Small intestine (tissue), 7 donors: ENCODE results near the gene SCLY. TPM values are rescaled to one million over a fixed set of nuclear protein-coding genes. Genes with fewer than 3 reads are reported as not detected.

Source experiments
- DNase-seq, 2 donors: peaks; one replicate each; pipeline versions ENCODE4 v3.0.0 to v3.0.0-alpha.2; 2013
- FAIRE-seq: peaks from 2 replicates; lab custom pipeline; 2012; peaks lifted over from hg19 to GRCh38; lab: Jason Lieb, UNC
- H3K27ac ChIP-seq, 3 donors: one replicate each; pipeline ENCODE4 v1.5.1; 2013; ENCODE audit warnings: low read length in 2 of 3, mild to moderate bottlenecking in 2 of 3, control low read depth in 1 of 3, inconsistent platforms in 1 of 3, low read depth in 1 of 3, moderate library complexity in 1 of 3
- H3K27me3 ChIP-seq, 3 donors: one replicate each; pipeline ENCODE4 v1.6.1; 2013; ENCODE audit warnings: low read length in 3 of 3, inconsistent platforms in 1 of 3; ENCODE audit not compliant: control insufficient read depth in 3 of 3, insufficient read depth in 3 of 3
- H3K36me3 ChIP-seq, 3 donors: one replicate each; pipeline ENCODE4 v1.6.1; 2013; ENCODE audit warnings: low read length in 3 of 3, inconsistent platforms in 1 of 3, low read depth in 1 of 3, mild to moderate bottlenecking in 1 of 3, moderate library complexity in 1 of 3; ENCODE audit not compliant: control insufficient read depth in 3 of 3, insufficient read depth in 2 of 3
- H3K4me1 ChIP-seq, 3 donors: one replicate each; pipeline ENCODE4 v1.6.1; 2013; ENCODE audit warnings: low read length in 2 of 3, inconsistent platforms in 1 of 3, low read depth in 1 of 3, mild to moderate bottlenecking in 1 of 3, moderate library complexity in 1 of 3; ENCODE audit not compliant: control insufficient read depth in 3 of 3, insufficient read depth in 2 of 3
- H3K4me3 ChIP-seq, 3 donors: one replicate each; pipeline ENCODE4 v1.5.1; 2013; ENCODE audit warnings: low read length in 3 of 3, control low read depth in 1 of 3, inconsistent platforms in 1 of 3, low read depth in 1 of 3, mild to moderate bottlenecking in 1 of 3, moderate library complexity in 1 of 3
- H3K9me3 ChIP-seq, 2 donors: one replicate each; pipeline ENCODE4 v1.6.1; 2013; ENCODE audit warnings: low read depth in 1 of 2, low read length in 1 of 2; ENCODE audit not compliant: control insufficient read depth in 2 of 2, insufficient read depth in 1 of 2
- WGBS, 3 donors: extraction: QIAGEN DNeasy Blood & Tissue Kit; methylation state at CpG; one replicate each; pipeline ENCODE4 v1.1.7; 2013; 5-methylcytosine and 5-hydroxymethylcytosine counted together
- polyA plus RNA-seq, 4 donors: library from polyadenylated mRNA; stranded (reverse) in 3 of 4; unstranded in 1 of 4; fragments of 200-250 nt in 3 of 4; fragments of 120-200 nt in 1 of 4; gene quantifications; one replicate each; pipeline versions ENCODE4 v1.2.1 to v1.2.3, GENCODE V29; 2013
- donor health status: healthy with polysubstance abuse.
- donor health status: control.
- donor health status: control.
- donor health status: Bipolar disorder and iron deficiency.
- donor health status: healthy.

The SCLY gene
- polyA plus RNA-seq, 4 donors, result 12.7 to 28.8 (median 23.7) TPM

- H3K4me3 ChIP-seq, result no peak overlapping the region
- DNase-seq (no peak), FAIRE-seq (no peak)
- H3K9me3 ChIP-seq, result no peaks in the 10 kb centered on the region
- 92 to 94% (median 94%) methylated on average over 2 of the region's 2 CpGs for WGBS, 3 donors
- no peak overlapping the region for H3K27ac ChIP-seq
- no peaks in the 10 kb centered on the region for H3K36me3 ChIP-seq
- no peaks in the 10 kb centered on the region for H3K27me3 ChIP-seq
- H3K4me1 ChIP-seq, result peaks cover 0 to 4% (median 0%) of the 10 kb centered on the region in 3 donors
Measured at GRCh38 chr2:238126338-238126737, 65.5 kb downstream of the SCLY start.

DNA sequence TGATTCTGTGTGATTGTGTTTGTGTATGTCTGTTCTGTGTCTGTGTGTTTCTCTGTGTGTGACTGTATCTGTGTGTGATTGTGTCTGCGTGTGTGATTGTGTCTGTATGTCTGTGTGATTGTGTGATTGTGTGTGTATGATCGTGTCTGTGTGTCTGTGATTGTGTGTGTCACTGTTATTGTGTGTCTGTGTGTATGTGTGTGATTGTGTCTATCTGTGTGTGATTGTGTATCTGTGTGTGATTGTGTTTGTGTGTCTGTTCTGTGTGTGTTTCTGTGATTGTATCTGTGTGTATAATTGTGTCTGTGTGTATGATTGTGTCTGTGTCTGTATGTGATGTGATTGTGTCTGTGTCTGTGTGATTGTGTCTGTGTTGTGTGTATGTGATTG, 66.0 kb downstream of the SCLY start:
- FAIRE-seq (no peak), DNase-seq (no peak)
- WGBS, 3 donors, result 74 to 94% (median 89%) methylated on average over 2 of the region's 2 CpGs
- no peaks in the 10 kb centered on the region for H3K27me3 ChIP-seq
- H3K36me3 ChIP-seq, result no peaks in the 10 kb centered on the region
- H3K27ac ChIP-seq, result no peak overlapping the region
- no peak overlapping the region for H3K4me3 ChIP-seq
- no peaks in the 10 kb centered on the region for H3K9me3 ChIP-seq
- peaks cover 0 to 4% (median 0%) of the 10 kb centered on the region in 3 donors for H3K4me1 ChIP-seq

DNA sequence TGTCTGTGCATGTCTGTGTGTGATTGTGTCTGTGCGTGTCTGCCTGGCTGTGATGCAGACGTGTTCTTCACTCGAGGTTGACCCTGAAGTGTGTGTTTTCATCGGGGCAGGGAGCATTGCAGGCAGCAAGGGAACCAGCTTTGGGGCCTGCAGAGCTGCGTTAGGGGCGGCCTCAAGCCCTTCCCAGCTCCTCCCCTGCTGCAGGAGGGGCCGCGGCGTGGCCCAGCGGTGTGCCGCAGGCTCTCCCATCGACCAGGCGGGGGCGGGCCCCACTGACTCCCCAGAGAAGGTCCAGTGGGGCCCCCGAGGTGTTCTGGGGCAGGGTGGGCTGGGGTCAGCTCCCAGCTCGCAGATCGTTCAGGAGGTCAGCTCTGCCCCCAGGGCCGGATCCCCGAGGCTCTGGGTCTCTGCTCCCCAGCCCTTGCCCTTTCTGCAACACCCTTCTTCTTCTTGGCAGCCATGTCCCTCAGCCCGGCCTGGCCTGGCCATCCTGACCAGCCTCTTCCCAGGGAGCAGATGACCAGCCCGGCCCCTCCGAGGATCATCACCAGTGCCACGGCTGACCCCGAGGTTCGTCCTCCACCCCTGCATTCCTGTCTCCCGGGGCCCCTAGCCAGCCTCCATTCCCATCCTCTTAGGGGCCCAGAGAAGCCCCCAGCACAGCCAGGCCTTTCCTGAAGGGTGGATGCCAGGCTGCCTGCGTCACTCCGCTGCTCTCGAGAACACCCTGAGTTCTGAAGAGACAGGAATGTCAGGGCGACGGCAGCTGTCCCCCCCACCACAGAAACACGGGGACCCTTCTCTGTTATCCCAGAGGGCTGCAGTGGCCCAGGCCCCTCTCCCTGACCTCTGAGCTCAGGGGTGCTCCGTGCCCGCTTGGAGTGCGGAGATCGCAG, 66.6 kb downstream of the SCLY start:
- H3K27me3 ChIP-seq, result no peaks in the 10 kb centered on the region
- peaks cover 0 to under 1% (median 0%) of the 10 kb centered on the region in 3 donors for H3K36me3 ChIP-seq
- no peak overlapping the region for H3K27ac ChIP-seq
- peak overlapping the region in 1 of 3 donors; percentile 32 for H3K4me3 ChIP-seq
- DNase-seq (peak in 1 of 2 donors; percentile 72), FAIRE-seq (no peak)
- H3K4me1 ChIP-seq, result peaks cover 0 to 4% (median 0%) of the 10 kb centered on the region in 3 donors
- no peaks in the 10 kb centered on the region for H3K9me3 ChIP-seq
- WGBS, 3 donors, result 48 to 64% (median 53%) methylated on average over 28 to 36 of the region's 36 CpGs

DNA sequence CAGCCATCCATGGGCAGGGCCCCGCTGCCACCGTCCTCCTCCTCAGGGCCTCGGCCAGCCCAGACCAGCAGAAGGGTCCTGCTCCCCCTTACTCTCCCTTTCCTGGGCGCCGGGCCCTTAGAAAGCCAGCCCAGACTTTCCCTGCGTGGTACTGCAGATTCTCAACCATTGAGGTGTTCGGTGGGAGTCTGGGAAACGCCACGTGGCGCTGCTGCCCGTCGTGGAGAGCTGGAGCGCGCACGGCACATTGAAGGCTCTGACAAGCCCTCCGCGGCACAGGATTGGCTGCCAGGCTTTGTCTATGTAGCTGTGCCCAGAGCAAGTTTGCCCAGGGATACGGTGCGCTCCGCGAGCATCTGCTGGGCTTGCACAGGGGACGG, 67.2 kb downstream of the SCLY start:
- 89 to 93% (median 90%) methylated on average over 19 to 22 of the region's 22 CpGs for WGBS, 3 donors
- H3K4me3 ChIP-seq, result no peak overlapping the region

DNA sequence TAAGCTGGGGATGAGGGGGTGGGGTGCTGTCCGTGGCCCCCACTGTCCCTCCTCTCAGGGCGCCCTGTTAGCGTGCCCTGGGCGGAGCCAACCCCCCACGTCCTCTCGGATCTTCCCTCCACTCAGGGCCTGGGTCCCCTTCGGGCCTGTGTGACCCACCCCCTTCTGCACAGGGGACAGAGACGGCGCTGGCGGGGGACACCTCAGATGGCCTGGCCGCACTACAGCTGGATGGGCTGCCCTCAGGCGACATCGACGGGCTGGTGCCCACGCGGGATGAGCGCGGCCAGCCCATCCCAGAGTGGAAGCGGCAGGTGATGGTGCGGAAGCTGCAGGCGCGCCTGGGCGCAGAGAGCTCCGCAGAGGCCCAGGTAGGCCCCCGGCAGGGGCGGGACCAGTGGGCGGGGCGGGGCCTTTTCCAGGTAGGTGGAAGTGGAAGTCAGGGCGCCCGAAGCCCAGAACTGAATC, 67.8 kb downstream of the SCLY start:
- Histone ChIP-seq H3K4me3 (no peak overlapping the region), H3K36me3 (peaks cover 0 to 2% (median 0%) of the 10 kb centered on the region in 3 donors), H3K27ac (no peak overlapping the region), H3K9me3 (no peaks in the 10 kb centered on the region), H3K4me1 (peaks cover 0 to 4% (median 0%) of the 10 kb centered on the region in 3 donors), H3K27me3 (no peaks in the 10 kb centered on the region)
- FAIRE-seq, result no peak
- DNase-seq, result no peak
- whole genome bisulfite sequencing, 3 donors, result 67 to 85% (median 76%) methylated on average over 25 to 30 of the region's 30 CpGs

More for the DNA sequence above, 67.2 kb downstream of the SCLY start:
- Histone ChIP-seq H3K4me1 (peaks cover 0 to 4% (median 0%) of the 10 kb centered on the region in 3 donors), H3K27me3 (no peaks in the 10 kb centered on the region), H3K36me3 (peaks cover 0 to 2% (median 0%) of the 10 kb centered on the region in 3 donors), H3K27ac (no peak overlapping the region), H3K9me3 (no peaks in the 10 kb centered on the region)
- DNase-seq, result no peak
- FAIRE-seq, result no peak

- DNase-seq, result no peak
Measured at GRCh38 chr2:238129166-238130010, 68.6 kb downstream of the SCLY start.

DNA sequence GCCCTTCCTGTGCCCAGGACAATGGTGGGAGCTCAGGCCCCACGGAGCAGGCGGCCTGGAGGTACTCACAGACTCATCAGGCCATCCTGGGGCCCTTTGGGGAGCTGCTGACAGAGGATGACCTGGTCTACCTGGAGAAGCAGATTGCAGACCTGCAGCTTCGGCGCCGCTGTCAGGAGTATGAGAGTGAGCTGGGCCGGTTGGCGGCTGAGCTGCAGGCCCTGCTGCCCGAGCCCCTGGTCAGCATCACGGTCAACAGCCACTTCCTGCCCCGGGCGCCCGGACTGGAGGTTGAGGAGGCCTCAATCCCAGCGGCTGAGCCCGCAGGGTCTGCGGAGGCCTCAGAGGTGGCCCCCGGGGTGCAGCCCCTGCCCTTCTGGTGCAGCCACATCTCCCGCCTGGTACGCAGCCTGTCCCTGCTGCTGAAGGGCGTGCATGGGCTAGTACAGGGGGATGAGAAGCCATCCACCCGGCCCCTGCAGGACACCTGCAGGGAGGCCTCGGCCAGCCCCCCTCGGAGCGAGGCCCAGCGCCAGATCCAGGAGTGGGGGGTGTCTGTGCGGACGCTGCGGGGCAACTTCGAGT, 69.4 kb downstream of the SCLY start:
- H3K4me1 ChIP-seq, result peaks cover 0 to 4% (median 0%) of the 10 kb centered on the region in 3 donors
- H3K9me3 ChIP-seq, result no peaks in the 10 kb centered on the region
- H3K36me3 ChIP-seq, result peaks cover 0 to 2% (median 0%) of the 10 kb centered on the region in 3 donors
- H3K27me3 ChIP-seq, result no peaks in the 10 kb centered on the region
- FAIRE-seq (no peak), DNase-seq (no peak)
- no peak overlapping the region for H3K4me3 ChIP-seq
- WGBS, 3 donors, result 92 to 95% (median 93%) methylated on average over 24 to 28 of the region's 28 CpGs
- H3K27ac ChIP-seq, result no peak overlapping the region

More at GRCh38 chr2:238129166-238130010, 68.6 kb downstream of the SCLY start:
- 80 to 88% (median 84%) methylated on average over 22 of the region's 22 CpGs for WGBS, 3 donors
- Histone ChIP-seq H3K4me1 (peaks cover 0 to 4% (median 0%) of the 10 kb centered on the region in 3 donors), H3K4me3 (no peak overlapping the region), H3K27me3 (no peaks in the 10 kb centered on the region), H3K27ac (no peak overlapping the region), H3K36me3 (peaks cover 0 to 2% (median 0%) of the 10 kb centered on the region in 3 donors), H3K9me3 (no peaks in the 10 kb centered on the region)
- no peak for FAIRE-seq
